ENCODE measurements around the gene RTKN2.

DNA sequence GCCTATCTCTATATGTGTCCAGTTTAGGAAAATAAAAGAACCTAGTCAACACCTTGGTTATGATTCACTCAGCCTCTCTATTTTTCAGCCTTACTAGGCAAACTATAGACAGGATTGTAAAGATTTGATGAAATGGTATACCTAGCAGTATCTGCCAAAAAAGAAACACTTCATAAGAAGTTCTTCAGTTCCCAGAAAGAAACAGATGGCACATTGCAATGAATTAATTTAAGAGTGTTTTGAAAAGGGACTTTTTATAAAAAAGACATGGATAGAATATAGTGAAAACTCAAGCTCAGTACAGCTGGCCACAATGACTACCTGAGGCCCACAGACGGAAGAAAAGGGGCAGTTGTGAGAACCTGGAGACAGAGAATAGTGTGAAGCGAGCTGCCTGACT lies 40.6 kb upstream of the RTKN2 start:
- TF ChIP-seq, protein P1, sequence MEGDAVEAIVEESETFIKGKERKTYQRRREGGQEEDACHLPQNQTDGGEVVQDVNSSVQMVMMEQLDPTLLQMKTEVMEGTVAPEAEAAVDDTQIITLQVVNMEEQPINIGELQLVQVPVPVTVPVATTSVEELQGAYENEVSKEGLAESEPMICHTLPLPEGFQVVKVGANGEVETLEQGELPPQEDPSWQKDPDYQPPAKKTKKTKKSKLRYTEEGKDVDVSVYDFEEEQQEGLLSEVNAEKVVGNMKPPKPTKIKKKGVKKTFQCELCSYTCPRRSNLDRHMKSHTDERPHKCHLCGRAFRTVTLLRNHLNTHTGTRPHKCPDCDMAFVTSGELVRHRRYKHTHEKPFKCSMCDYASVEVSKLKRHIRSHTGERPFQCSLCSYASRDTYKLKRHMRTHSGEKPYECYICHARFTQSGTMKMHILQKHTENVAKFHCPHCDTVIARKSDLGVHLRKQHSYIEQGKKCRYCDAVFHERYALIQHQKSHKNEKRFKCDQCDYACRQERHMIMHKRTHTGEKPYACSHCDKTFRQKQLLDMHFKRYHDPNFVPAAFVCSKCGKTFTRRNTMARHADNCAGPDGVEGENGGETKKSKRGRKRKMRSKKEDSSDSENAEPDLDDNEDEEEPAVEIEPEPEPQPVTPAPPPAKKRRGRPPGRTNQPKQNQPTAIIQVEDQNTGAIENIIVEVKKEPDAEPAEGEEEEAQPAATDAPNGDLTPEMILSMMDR (IDR thresholded peaks at IDR 0.05) = no peak
- no peak for TF ChIP-seq POLR2A (IDR thresholded peaks at IDR 0.05)

All from esophagus squamous epithelium (tissue), 4 donors.